Subcutaneous preadipocyte (primary cell): ENCODE measurements around the gene ZNF318. TPM values are rescaled to one million over a fixed set of nuclear protein-coding genes. Genes with fewer than 3 reads are reported as not detected.

Experiments used
- small RNA-seq: library from RNA; depleted of rRNA; stranded (forward); fragments of <200 nt; gene quantifications from one replicate; pipeline ENCODE3, GENCODE V24; 2012
- total RNA-seq: library from RNA; depleted of rRNA; stranded (reverse); fragments of >200 nt; gene quantifications from 2 replicates; pipeline ENCODE4 v1.2.3, GENCODE V29; 2012

The ZNF318 gene
- total RNA-seq: 7.7 and 9.8 TPM in 2 replicates

GRCh38 chr6:43369174-43370002, at the start of gene ZNF318:
Gene ZNF318 (minus strand): TSS chr6:43369647. CDS start chr6:43369365, 282 bp downstream.

GRCh38 chr6:43308101-43308989, 61.1 kb downstream of the ZNF318 start, which contains the start of gene CRIP3:
Gene CRIP3 (minus strand): TSS chr6:43308826. CDS start chr6:43308792, 34 bp downstream.

GRCh38 chr6:43297644-43298564, 71.5 kb downstream of the ZNF318 start, which contains the start of gene SLC22A7:
Gene SLC22A7 (plus strand): TSS chr6:43298260. CDS start chr6:43298359, 99 bp downstream.

Small RNAs within 50 kb of the gene (small RNA-seq; reads per million reads assigned to genes)
- gene AL590383.1: not detected
- gene RPL12P47: not detected

Other genes starting within 250 kb of the ZNF318 start
- 13.6 and 27.0 TPM in 2 replicates for gene SRF, start 198.4 kb downstream of the ZNF318 start, total RNA-seq
- 20.2 and 25.6 TPM in 2 replicates for gene CUL9, start 187.5 kb downstream of the ZNF318 start, total RNA-seq
- 43.6 and 65.4 TPM in 2 replicates for gene DNPH1, start 140.2 kb downstream of the ZNF318 start, total RNA-seq
- under 0.01 TPM in 1 of 2 replicates, not detected in the other for gene TTBK1, start 126.2 kb downstream of the ZNF318 start, total RNA-seq
- gene SLC22A7, start 71.4 kb downstream of the ZNF318 start, total RNA-seq: not detected in 2 replicates
- 0.39 TPM in 1 of 2 replicates, not detected in the other for gene CRIP3, start 60.8 kb downstream of the ZNF318 start, total RNA-seq
- gene ABCC10, start 57.9 kb upstream of the ZNF318 start, total RNA-seq: 23.1 and 30.7 TPM in 2 replicates
- gene DLK2, start 85.9 kb upstream of the ZNF318 start, total RNA-seq: 0.20 TPM in 1 of 2 replicates, not detected in the other
- 13.6 and 15.6 TPM in 2 replicates for gene TJAP1, start 107.9 kb upstream of the ZNF318 start, total RNA-seq
- gene LRRC73, start 140.7 kb upstream of the ZNF318 start, total RNA-seq: 0.37 and 1.4 TPM in 2 replicates
- 62.8 and 68.0 TPM in 2 replicates for gene YIPF3, start 147.3 kb upstream of the ZNF318 start, total RNA-seq
- gene POLR1C, start 147.4 kb upstream of the ZNF318 start, total RNA-seq: 47.5 and 51.8 TPM in 2 replicates
- gene XPO5, start 206.4 kb upstream of the ZNF318 start, total RNA-seq: 33.4 and 53.6 TPM in 2 replicates
- gene POLH, start 206.5 kb upstream of the ZNF318 start, total RNA-seq: 22.4 and 30.1 TPM in 2 replicates